HG03442 (cell line): ENCODE data around the gene ADRA2B.
"Not testable (repeated sequence)": the region's sequence is repeated elsewhere in the genome, so short reads cannot be mapped to it uniquely, and the experiment has no call there.

Experiments
- ATAC-seq: cut with Tn5 transposase; IDR thresholded peaks from one replicate; pipeline ENCODE4 v1.9.1; 2021; ENCODE audit warnings: mild to moderate bottlenecking, moderate library complexity; ENCODE audit not compliant: unreplicated experiment

Gene ADRA2B

GRCh38 chr2:96150791-96151594, 34.6 kb upstream of the ADRA2B start:
- no peak for ATAC-seq

GRCh38 chr2:96150007-96150640, 33.8 kb upstream of the ADRA2B start:
- no peak for ATAC-seq

GRCh38 chr2:96148410-96149217, 32.2 kb upstream of the ADRA2B start:
- peak; percentile 44 for ATAC-seq

- no peak for ATAC-seq
Observed at GRCh38 chr2:96147593-96148201, 31.3 kb upstream of the ADRA2B start.

GRCh38 chr2:96146881-96147592, 30.7 kb upstream of the ADRA2B start:
- ATAC-seq: no peak

GRCh38 chr2:96146153-96146880, 29.9 kb upstream of the ADRA2B start:
- ATAC-seq: peak; percentile 27

GRCh38 chr2:96145848-96146152, 29.4 kb upstream of the ADRA2B start:
- no peak for ATAC-seq

- peak; percentile 48 for ATAC-seq
Observed at GRCh38 chr2:96145036-96145847, 28.9 kb upstream of the ADRA2B start, which contains the start of gene DUSP2. DUSP2 (minus strand) TSS chr2:96145440; CDS start chr2:96145354, 86 bp downstream.

- ATAC-seq: no peak
Observed at GRCh38 chr2:96144481-96145035, 28.2 kb upstream of the ADRA2B start.

GRCh38 chr2:96143848-96144480, 27.6 kb upstream of the ADRA2B start:
- ATAC-seq: no peak

- no peak for ATAC-seq
Observed at GRCh38 chr2:96143231-96143847, 27.0 kb upstream of the ADRA2B start.

GRCh38 chr2:96142217-96143113, 26.1 kb upstream of the ADRA2B start:
- ATAC-seq: no peak

- ATAC-seq: not testable (repeated sequence)
Observed at GRCh38 chr2:96141624-96141967, 25.2 kb upstream of the ADRA2B start.

- no peak for ATAC-seq
Observed at GRCh38 chr2:96140941-96141623, 24.7 kb upstream of the ADRA2B start.

- no peak for ATAC-seq
Observed at GRCh38 chr2:96139181-96139758, 22.9 kb upstream of the ADRA2B start.
